T-helper 9 cell (primary cell): Measurements from ENCODE around the gene GGT6.

Experiments used
- DNase-seq: peaks from one replicate; pipeline ENCODE4 v3.0.0-alpha.2; 2020

Gene GGT6

DNA sequence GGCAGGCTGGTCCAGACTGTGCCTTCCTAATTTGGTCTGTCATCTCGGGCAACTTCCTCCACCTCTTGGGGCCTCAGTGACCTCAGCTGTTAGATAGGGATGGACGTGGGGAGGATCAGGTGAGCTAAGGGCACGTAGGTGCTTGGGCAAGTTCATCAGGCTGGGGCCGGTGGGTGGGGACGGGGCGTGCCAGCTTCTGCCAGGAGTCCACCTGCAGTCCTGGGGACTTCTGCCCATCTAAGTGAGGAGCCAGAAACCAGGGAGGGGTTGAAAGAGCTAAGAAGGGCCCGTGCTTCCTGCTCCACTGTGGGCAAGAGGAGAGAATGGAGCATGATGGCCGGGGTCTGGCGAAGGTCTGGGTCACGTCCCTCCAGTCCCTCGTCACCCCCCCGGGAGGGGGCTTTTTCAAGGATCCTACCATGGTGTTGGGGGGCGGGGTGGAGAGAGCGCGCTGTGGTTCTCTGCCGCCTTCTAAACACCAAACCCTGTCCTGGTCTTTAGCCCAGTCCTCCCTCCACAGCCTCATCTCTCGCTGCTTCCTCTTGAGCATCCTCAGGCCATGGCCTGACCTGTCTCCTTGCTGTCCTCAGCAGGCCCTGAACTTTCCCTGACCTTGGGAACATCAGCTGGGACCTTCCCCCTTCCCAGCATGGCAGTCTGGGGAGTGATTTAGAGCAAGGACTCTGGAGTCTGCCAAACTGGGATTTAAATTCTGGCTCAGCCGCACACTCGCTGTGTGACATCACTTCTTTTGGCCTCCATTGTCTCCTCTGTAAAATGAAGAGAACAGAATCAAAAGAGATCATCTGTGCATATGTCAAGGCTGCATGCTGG, 40.1 kb downstream of the GGT6 start:
- no peak for DNase-seq

DNA sequence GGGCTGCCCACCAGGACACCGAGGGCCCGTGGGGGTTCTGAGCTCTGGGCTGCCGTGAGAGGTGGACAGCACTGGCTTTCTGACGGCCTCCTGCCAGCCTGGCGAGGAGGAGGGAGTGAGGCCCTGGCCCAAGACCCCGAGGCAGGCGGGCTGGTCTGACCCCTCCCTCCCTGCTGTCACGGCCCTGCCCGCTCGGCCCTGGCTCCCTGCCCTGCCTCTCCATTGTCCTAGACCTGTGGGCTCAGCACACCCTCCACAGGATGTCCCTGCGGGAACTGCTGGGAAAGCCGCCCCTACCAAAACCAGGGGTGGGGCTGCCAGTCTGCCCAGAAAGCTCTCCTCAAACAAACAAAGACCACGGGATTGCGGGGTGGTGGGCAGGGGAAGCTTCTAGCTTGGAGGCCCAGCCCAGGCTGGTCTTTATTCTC, 41.0 kb downstream of the GGT6 start:
- no peak for DNase-seq

DNA sequence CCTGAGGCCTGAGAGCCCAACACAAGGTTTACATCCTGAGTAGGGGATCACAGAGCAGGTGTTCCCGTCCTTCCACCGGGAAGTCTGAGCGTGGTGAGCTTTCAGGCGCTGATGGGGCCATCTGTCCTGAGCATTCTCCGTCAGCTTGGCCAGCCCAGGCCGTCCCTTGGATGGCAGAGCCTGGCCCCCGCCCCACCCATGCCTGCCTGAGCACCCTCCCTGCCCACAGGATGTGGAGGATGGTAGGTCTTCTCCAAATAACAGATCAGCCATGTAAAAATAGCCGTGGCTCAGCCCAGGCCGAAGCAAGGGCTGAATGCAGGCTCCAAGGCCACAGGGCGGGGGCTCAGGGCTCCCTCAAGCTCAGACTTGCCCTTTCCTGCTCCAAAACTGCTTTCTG, 41.5 kb downstream of the GGT6 start:
- no peak for DNase-seq

DNA sequence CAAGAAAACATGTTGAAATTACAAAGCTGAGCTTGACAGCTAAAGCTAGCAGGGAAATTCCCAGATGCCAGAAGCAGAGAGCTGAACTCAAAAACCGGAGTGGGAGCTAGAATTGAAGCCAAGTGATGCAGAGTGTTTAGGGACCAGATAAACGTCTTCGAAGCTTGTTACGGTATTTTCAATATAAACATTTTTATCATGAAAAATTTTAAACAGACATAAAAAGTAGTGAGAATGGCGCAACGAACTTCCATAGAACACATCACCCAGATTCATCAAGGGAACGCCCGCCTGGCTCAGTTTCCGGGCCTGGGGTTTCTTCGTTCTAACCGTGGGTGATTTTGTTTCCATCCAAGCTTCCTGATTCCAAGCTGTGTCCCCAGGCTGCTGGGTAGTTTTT, 43.6 kb downstream of the GGT6 start:
- no peak for DNase-seq

DNA sequence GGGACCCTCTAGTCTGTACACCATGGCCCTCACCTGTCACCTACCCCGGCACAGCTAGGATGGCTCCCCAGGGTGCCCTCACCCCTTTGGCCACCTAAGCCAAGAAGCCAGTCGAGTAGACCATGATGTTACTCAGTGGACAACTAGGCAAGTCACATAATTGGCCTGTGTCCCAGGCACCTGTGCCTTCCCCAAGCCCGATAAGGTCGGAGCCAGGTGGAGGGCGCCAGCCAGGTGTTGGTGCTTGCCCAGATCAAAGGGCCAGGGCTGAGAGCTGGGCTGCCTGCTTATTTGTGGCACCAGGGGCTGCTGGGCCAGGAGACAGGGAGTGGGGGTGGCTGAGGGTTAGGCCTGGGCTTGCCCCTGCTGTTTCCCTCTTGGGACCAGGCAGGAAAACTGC, 44.9 kb downstream of the GGT6 start:
- no peak for DNase-seq

DNA sequence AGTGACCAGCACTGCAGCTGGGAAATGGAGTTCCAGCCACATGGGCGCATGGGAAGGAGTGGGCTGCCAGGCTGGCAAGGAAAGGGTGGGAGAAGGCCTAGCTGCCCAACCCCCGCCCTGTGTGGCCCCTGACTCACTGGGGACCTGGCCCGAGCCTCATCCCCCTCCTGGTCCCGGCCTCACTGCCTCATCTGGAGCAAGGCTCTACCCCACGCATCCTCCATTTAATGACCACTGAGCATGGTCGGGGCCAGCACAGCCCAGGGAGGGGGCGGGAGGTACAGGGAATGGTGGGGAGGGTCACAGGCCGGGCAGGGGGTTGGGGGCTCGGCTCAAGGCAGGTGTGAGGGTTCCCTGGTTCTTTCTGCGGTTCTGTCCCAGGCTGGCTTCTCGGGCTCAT, 45.6 kb downstream of the GGT6 start:
- DNase-seq: no peak

DNA sequence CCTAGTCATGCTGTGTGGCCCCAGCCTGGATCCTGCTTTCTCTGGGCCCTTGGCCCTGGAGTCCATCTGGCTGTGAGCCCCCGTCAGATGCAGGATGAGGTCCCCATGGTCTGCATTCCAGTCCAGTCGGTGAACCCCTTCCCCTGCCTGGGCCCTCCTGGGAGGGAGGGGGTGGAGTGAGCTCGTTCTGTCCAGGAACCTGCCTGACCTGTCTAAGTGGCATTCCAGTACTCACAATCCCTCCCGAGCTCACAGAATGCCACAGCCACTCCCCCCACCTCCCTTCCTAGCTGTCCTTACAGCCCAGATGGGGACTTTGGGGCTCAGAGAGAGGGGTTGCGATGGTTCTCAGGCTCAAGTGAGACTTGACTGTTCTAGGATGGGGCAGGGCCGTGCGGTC, 46.2 kb downstream of the GGT6 start:
- DNase-seq: no peak

DNA sequence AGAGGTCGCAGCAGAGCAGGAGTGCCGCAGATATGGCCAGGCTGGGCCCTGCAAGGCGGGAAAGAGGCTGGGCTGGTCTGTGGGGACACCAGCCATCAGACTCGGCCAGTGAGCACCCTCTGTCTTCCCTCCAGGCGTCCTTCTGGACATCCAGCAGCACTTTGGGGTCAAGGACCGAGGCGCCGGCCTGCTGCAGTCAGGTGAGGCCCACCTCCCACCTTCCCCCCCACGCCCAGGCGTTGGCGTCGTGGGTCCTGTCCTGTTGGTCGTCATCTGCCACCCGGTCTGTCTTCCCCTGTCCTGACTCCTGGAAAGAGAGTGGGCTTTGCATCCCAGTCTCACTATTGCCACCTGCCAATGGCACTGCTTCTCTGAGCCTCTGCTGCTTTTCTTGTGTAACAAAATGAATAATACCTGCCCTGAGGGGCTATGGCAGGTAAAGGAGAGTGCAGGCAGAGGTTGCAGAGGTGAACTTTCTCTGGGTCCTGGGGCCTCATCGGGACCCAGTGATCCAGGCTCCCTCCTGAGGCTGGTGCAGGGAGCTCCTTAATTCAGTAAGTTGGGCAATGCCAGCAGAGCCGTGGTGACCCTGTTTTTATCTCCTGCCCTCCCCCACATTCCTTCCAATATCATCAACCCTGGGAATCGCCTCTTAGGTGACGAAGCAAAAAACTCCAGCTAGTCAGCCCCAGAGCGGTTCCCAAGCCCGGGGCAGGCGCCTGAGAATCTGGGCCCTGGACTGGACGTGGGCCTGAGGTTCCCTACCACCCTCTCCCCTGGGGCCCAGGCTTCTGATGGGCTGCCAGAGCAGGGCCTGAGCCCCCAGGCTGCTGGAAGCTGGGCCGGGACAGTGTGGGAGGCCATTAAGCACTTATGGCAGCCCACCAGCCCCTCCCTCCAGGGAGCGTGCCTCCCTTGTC, 47.0 kb downstream of the GGT6 start:
- DNase-seq: no peak

DNA sequence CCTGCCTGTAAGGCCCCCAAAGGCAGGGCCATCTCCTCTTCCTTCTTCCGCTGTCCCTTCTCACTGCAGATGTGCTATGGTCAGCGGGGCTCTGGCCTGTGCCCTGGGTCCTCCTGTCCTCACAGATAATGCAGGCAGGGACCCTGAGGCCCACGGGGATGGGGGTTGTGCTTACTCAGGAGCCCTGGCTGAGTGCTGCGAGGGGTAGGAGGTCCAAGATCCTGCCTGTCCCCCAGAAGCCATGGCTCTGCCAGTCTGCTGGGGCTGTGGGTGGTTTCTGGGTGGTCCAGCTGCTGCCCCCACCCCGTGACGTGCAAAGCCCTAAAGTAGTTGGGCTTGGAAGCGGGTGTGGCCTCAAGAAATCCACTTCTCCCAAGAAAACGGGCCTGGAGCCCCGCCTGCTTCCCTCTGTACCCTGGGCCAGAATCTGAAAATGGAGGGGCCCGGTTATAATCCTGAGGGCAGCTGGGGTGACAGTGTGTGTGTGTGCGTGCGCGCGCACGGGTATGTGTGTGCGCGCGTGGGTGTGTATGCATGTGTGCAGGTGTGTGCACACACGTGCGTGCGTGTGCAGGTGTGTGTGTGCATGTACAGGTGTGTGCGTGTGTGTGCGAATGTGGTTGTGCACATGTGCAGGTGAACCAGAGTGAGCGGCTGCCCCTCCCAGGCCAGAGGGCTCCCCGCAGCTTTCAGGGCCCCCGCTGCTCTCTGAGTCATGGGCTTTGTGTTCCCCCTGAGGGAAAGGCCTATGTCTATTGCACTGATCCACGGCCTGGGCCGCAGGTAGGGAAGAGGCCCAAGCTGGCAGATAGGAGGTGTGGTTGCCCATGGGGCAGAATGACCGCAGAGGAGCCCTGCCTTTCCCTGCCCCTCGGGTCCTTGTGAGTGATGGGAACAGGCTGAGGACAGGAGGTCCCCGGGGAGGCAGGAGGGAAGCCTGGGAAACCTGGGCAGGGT, 47.9 kb downstream of the GGT6 start:
- no peak for DNase-seq

DNA sequence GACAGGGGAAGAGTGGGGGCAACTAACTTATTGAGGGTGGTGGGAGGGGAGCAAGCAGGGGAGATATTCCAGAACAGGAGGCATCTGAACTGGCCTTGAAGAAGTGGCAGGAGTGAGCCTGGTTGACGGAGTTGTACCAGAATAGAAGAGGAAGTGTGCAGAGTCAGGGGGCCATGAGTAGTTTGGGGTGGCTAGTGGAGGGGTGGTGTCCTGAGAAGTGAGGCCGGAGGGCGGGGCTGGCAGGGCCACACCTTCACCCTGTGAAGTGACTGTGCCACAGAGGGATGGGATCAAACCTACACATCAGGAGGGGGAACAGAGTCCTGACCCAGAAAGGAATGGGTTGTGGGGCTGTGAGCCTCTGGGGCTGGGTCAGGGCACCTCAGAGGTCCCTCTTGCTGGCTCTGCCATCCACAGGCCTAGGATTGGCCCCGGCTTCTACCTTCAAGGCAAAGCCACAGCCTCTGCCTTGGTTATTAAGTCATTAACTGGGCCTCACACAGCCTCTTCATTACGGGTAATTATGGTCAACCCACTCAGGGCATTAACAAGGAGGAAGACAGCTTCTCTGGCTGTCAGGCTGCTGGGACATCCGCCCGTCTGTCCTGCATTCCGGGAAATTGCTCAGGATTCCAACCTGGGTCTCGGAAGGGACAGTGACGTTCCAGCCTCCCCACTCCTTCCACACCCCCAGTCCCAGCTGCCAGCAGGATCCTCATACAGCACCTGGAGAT, 49.0 kb downstream of the GGT6 start:
- no peak for DNase-seq

DNA sequence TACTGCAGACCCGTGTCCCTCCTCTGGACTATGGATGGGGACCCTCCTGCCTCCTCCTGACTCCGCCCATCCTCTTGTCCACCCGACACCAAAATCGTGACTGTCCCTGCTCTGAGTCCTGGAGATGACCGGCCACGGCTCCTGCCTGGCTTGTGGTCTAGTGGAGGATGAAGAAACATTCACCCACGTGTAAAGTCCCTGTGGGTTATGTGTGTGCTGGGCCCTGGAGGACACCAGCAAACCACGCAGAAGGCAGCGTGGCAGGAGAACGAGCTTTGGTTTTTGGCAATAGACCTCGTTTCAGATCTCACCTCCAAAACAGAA, 49.8 kb downstream of the GGT6 start:
- no peak for DNase-seq

DNA sequence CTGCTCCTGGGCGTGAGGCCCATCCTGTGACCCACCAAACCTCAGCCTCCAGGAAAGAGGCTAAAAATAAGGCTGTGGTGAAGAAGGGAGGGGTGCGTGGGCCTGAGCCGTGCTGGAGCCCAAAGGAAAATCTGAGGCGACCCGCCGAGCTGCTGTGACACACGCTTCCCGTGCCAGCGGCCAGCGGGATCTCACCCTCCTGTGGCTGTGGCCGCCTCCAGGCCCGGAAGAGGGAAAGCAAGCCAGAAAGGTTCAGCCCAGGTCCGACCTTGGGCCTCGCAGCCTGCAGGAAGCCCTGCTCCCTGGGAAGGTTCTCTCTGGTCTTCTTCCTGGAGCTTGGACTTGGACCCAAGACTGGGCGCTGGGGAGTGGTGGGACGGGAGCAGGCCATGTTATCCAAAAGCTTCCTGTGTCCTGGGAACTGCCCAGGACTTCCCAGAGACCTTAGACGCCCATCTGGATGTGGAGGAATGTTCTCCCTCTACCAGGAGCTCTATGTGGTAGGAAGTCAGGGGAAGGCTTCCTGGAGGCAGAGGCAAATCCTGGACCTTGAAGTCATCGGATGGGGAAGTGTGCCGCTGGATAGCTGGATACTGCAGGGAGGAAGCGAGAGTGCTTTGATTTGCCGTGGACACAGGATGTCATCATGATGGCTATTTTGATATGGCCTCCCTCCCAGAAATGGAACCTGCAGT, 50.3 kb downstream of the GGT6 start:
- DNase-seq: no peak

DNA sequence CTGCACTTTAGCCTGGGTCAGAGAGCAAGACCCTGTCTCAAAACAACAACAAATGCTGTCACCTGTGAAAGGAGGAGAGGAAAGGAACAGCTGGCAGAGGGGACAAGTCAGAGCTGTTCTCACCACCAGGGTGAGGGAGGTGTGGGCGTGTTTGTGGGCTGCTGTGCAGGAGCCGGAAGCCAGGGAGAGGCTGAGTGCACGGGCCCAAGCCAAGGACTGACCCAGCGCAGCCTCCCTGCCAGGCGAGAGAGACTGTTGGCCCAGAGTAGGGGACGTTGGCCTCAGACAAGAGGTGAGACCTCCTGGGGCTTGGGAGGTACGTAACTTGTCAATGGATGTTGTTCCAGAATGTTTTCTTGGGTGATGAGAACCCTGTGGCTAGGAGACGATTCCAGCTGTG, 51.0 kb downstream of the GGT6 start:
- no peak for DNase-seq

DNA sequence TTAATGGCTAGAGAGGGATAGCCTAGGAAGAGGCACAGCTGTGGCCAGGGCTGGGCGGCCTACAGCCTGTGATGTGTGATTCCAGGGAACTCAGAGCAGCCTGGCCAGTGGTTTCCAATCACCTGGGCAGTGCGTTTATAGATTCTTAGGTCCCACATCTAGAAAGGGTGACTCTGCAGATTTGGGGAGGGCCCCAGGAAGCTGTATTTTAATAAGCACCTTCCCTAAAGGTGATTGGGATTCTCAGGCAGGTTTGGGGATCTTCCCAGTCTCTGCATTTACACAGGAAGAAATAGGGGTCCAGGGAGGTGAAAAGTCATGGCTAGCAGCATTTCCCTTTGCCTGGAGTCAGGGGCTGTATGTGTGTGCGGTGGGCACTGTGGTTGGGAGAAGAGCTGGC, 52.2 kb downstream of the GGT6 start:
- DNase-seq: no peak

DNA sequence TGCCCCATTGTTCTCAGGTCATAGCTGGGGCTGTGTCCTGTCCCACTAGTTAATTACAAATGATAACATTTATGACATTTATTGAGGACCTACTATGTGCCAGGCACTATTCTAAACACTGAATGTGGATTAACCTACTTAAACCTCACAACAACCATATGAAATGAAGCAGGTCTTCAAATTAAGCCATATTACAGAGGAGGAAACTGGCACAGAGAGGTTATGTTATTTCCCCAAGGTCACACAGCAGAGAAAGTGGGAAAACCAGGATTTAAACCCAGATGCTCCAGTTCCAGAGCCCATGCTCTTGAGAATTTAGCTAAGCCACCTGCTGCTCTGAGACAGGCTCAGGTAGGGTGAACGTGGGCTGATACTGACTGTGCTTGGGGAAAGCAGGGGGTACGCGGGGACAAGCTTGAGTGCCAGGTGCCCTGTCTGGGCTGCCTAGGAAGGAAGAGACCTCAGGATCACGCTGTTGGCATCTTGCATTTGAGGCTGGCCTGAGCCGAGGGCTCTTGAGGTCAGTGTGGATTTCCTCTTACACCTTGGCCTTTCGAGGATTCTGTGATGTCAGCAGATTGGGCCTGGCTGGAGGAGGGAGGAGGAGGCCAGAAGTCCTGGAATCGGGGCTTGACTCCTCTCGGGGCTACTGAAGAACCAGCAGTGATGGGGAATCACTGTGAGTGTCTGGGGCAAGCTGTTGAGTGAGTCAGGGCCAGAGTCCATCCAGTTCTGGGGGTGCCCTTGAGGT, 52.8 kb downstream of the GGT6 start:
- DNase-seq: no peak
